ENCODE data around the gene KCNIP1. TPM values are rescaled to one million over a fixed set of nuclear protein-coding genes. Genes with fewer than 3 reads are reported as not detected.

Gene KCNIP1
- total RNA-seq, 1 experiment from 2014 or later: not detected

GRCh38 chr5:170571875-170572852 lies 68.3 kb downstream of the KCNIP1 start:
- H3K9me2 ChIP-seq (replicated peaks; ENCODE audit: low read length): no peaks in the 10 kb centered on the region
- H3K36me3 ChIP-seq (ENCODE audit: low read depth, low read length): no peaks in the 10 kb centered on the region
- no TSS peak for BruUV-seq (replicated peaks)
- intact Hi-C loops (cut with micrococcal nuclease): no loop called here
- no peak overlapping the region for H3K9ac ChIP-seq (ENCODE audit: low read length)
- no peak overlapping the region for H3K4me3 ChIP-seq (ENCODE audit: low read length)
- H2AFZ ChIP-seq (ENCODE audit: low read length): no peak overlapping the region
- H3K27me3 ChIP-seq (ENCODE audit: low read length): peaks cover 67% of the 10 kb centered on the region
- no peaks in the 10 kb centered on the region for H3K79me2 ChIP-seq (ENCODE audit: low read length)
- H3K27ac ChIP-seq (ENCODE audit: low read length): no peak overlapping the region
- no peaks in the 10 kb centered on the region for H3F3A ChIP-seq (ENCODE audit: low read length, unreplicated experiment)
- ChIA-PET POLR2A (ENCODE audit: unreplicated experiment) (no interaction called here), CTCF (no interaction called here)
- H3K4me1 ChIP-seq (ENCODE audit: insufficient read depth, low read length): no peaks in the 10 kb centered on the region
- H3K4me2 ChIP-seq (ENCODE audit: low read length): no peak overlapping the region
- no peaks in the 10 kb centered on the region for H4K20me1 ChIP-seq (ENCODE audit: low read length)
- DNase-seq: peak; percentile 12
- ATAC-seq: no peak
- no peaks in the 10 kb centered on the region for H3K9me3 ChIP-seq (ENCODE audit: low read length)
- no peak for TF ChIP-seq EZH2phosphoT487 (IDR thresholded peaks at IDR 0.05; ENCODE audit: borderline replicate concordance, low read length)
- no peak for TF ChIP-seq EZH2 (IDR thresholded peaks at IDR 0.05; ENCODE audit: low read length, unreplicated experiment)
- no peak for TF ChIP-seq CTCF (conservative IDR thresholded peaks at IDR 0.05; ENCODE audit: low read depth, low read length)

GRCh38 chr5:170573114-170573513 lies 69.3 kb downstream of the KCNIP1 start:
- Histone ChIP-seq H3K36me3 (ENCODE audit: low read depth, low read length) (no peaks in the 10 kb centered on the region), H3K9me3 (ENCODE audit: low read length) (no peaks in the 10 kb centered on the region), H3K79me2 (ENCODE audit: low read length) (no peaks in the 10 kb centered on the region), H2AFZ (ENCODE audit: low read length) (no peak overlapping the region), H3K4me2 (ENCODE audit: low read length) (no peak overlapping the region), H3K4me3 (ENCODE audit: low read length) (no peak overlapping the region), H4K20me1 (ENCODE audit: low read length) (no peaks in the 10 kb centered on the region), H3K4me1 (ENCODE audit: insufficient read depth, low read length) (no peaks in the 10 kb centered on the region), H3K9ac (ENCODE audit: low read length) (no peak overlapping the region), H3K27me3 (ENCODE audit: low read length) (peaks cover 58% of the 10 kb centered on the region), H3F3A (ENCODE audit: low read length, unreplicated experiment) (no peaks in the 10 kb centered on the region), H3K27ac (ENCODE audit: low read length) (no peak overlapping the region), H3K9me2 (replicated peaks; ENCODE audit: low read length) (no peaks in the 10 kb centered on the region)
- no peak for ATAC-seq
- DNase-seq: no peak
- ChIA-PET POLR2A (ENCODE audit: unreplicated experiment) (no interaction called here), CTCF (no interaction called here)
- no TSS peak for BruUV-seq (replicated peaks)
- intact Hi-C loops (cut with micrococcal nuclease): no loop called here
- no peak for TF ChIP-seq CTCF (conservative IDR thresholded peaks at IDR 0.05; ENCODE audit: low read depth, low read length)
- TF ChIP-seq EZH2phosphoT487 (IDR thresholded peaks at IDR 0.05; ENCODE audit: borderline replicate concordance, low read length): no peak
- TF ChIP-seq EZH2 (IDR thresholded peaks at IDR 0.05; ENCODE audit: low read length, unreplicated experiment): no peak

- CTCF ChIA-PET: no interaction called here
- Histone ChIP-seq H3K9me2 (replicated peaks; ENCODE audit: low read length) (no peaks in the 10 kb centered on the region), H3K9ac (ENCODE audit: low read length) (no peak overlapping the region), H4K20me1 (ENCODE audit: low read length) (no peaks in the 10 kb centered on the region), H3K4me1 (ENCODE audit: insufficient read depth, low read length) (no peaks in the 10 kb centered on the region), H3K79me2 (ENCODE audit: low read length) (no peaks in the 10 kb centered on the region), H3K36me3 (ENCODE audit: low read depth, low read length) (no peaks in the 10 kb centered on the region), H3K9me3 (ENCODE audit: low read length) (no peaks in the 10 kb centered on the region), H3K27me3 (ENCODE audit: low read length) (peaks cover 55% of the 10 kb centered on the region), H2AFZ (ENCODE audit: low read length) (no peak overlapping the region), H3F3A (ENCODE audit: low read length, unreplicated experiment) (no peaks in the 10 kb centered on the region), H3K4me2 (ENCODE audit: low read length) (no peak overlapping the region), H3K27ac (ENCODE audit: low read length) (no peak overlapping the region), H3K4me3 (ENCODE audit: low read length) (no peak overlapping the region)
- no peak for DNase-seq
- ATAC-seq: no peak
- POLR2A ChIA-PET (ENCODE audit: unreplicated experiment): no interaction called here
- intact Hi-C loops (cut with micrococcal nuclease): no loop called here
- TF ChIP-seq CTCF (conservative IDR thresholded peaks at IDR 0.05; ENCODE audit: low read depth, low read length) (no peak), EZH2 (IDR thresholded peaks at IDR 0.05; ENCODE audit: low read length, unreplicated experiment) (no peak), EZH2phosphoT487 (IDR thresholded peaks at IDR 0.05; ENCODE audit: borderline replicate concordance, low read length) (no peak)
- no TSS peak for BruUV-seq (replicated peaks)
Observed at GRCh38 chr5:170573660-170574059, 69.8 kb downstream of the KCNIP1 start.

Measured in PC-3 (cell line).